HEK293 (cell line): ENCODE data around the gene USP9Y.

ENCODE experiments used
- CTCF ChIA-PET: fragments of 350-600 bp; formaldehyde crosslinking; extraction: SDS; loops from one replicate; lab custom pipeline; 2021; ENCODE audit warnings: antibody characterized with exemption; lab: Yijun Ruan, JAX
- POLR2A ChIA-PET: fragments of 300-600 bp; formaldehyde crosslinking; extraction: SDS; loops from one replicate; lab custom pipeline; 2020; ENCODE audit warnings: antibody characterized with exemption, inconsistent platforms; lab: Yijun Ruan, JAX
- H3K27ac ChIP-seq: fragments of 200-500 bp; sonication (Bioruptor generic); 2 replicates; pipeline ENCODE4 v1.5.1; 2014; ENCODE audit warnings: low read depth, low read length, control low read depth, inconsistent platforms; ENCODE audit errors: extremely low read depth
- H3K36me3 ChIP-seq, 2 experiments: fragments of 200-500 bp in 1 of 2; sonication (Bioruptor generic) in 1 of 2; 1 replicate in 1 of 2; 2 replicates in 1 of 2; pipeline ENCODE4 v1.5.1; 2014 to 2017; ENCODE audit warnings: inconsistent platforms in 2 of 2, low read length in 2 of 2; ENCODE audit not compliant: control insufficient read depth in 2 of 2, insufficient read depth in 1 of 2
- H3K4me1 ChIP-seq: fragments of 200-500 bp; sonication (Bioruptor generic); 2 replicates; pipeline ENCODE4 v1.5.1; 2014; ENCODE audit warnings: mild to moderate bottlenecking, low read length, inconsistent platforms; ENCODE audit not compliant: control insufficient read depth, insufficient read depth
- H3K4me3 ChIP-seq: 2 replicates; pipeline ENCODE4 v1.5.1; 2011; ENCODE audit warnings: low read depth, mild to moderate bottlenecking, control low read depth, low read length, moderate library complexity
- H3K9me3 ChIP-seq: fragments of 200-500 bp; sonication (Bioruptor generic); 2 replicates; pipeline ENCODE4 v1.5.1; 2014; ENCODE audit warnings: low read depth, low read length, inconsistent platforms; ENCODE audit not compliant: control insufficient read depth, insufficient read depth
- HOXC10 ChIP-seq: sonication (generic); formaldehyde crosslinking; IDR thresholded peaks from 2 replicates; pipeline ENCODE4 v1.8.1; 2023; ENCODE audit warnings: mild to moderate bottlenecking, missing genetic modification reagents
- KLF8 ChIP-seq: fragments of 450-650 bp; formaldehyde crosslinking; IDR thresholded peaks from 2 replicates; pipeline ENCODE4 v1.5.1; 2016; ENCODE audit warnings: missing biosample characterization, missing genetic modification characterization
- MZF1 ChIP-seq: fragments of 450-650 bp; formaldehyde crosslinking; IDR thresholded peaks from 2 replicates; pipeline ENCODE4 v1.5.1; 2017; ENCODE audit warnings: missing biosample characterization, missing genetic modification characterization, borderline replicate concordance
- REPIN1 ChIP-seq: fragments of 450-650 bp; formaldehyde crosslinking; IDR thresholded peaks from 2 replicates; pipeline ENCODE4 v1.5.1; 2017; ENCODE audit warnings: missing biosample characterization, missing genetic modification characterization, low read depth
- SP7 ChIP-seq: fragments of 450-650 bp; formaldehyde crosslinking; IDR thresholded peaks from 2 replicates; pipeline ENCODE4 v1.5.1; 2016; ENCODE audit warnings: missing biosample characterization, missing genetic modification characterization
- ZBTB1 ChIP-seq: fragments of 450-650 bp; formaldehyde crosslinking; IDR thresholded peaks from 2 replicates; pipeline ENCODE4 v1.5.1; 2016; ENCODE audit warnings: missing biosample characterization, missing genetic modification characterization
- ZBTB11 ChIP-seq: fragments of 450-650 bp; formaldehyde crosslinking; conservative IDR thresholded peaks from 2 replicates; pipeline ENCODE4 v1.5.1; 2016; ENCODE audit warnings: low read depth, missing biosample characterization, missing genetic modification characterization
- ZNF10 ChIP-seq: fragments of 450-650 bp; formaldehyde crosslinking; IDR thresholded peaks from 2 replicates; pipeline ENCODE4 v1.5.1; 2017; ENCODE audit warnings: missing biosample characterization, missing genetic modification characterization
- ZNF132 ChIP-seq: fragments of 450-650 bp; formaldehyde crosslinking; IDR thresholded peaks from 2 replicates; pipeline ENCODE4 v1.5.1; 2017; ENCODE audit warnings: missing biosample characterization, missing genetic modification characterization, borderline replicate concordance
- ZNF138 ChIP-seq: fragments of 450-650 bp; formaldehyde crosslinking; IDR thresholded peaks from 2 replicates; pipeline ENCODE4 v1.5.1; 2016; ENCODE audit warnings: missing biosample characterization, missing genetic modification characterization, borderline replicate concordance
- ZNF169 ChIP-seq: fragments of 450-650 bp; formaldehyde crosslinking; IDR thresholded peaks from 2 replicates; pipeline ENCODE4 v1.5.1; 2016; ENCODE audit warnings: missing biosample characterization, missing genetic modification characterization
- ZNF366 ChIP-seq: fragments of 450-650 bp; formaldehyde crosslinking; conservative IDR thresholded peaks from 2 replicates; pipeline ENCODE4 v1.5.1; 2016; ENCODE audit warnings: missing biosample characterization, missing genetic modification characterization
- ZNF416 ChIP-seq: fragments of 450-650 bp; formaldehyde crosslinking; IDR thresholded peaks from 2 replicates; pipeline ENCODE4 v1.5.1; 2016; ENCODE audit warnings: missing biosample characterization, missing genetic modification characterization
- ZNF501 ChIP-seq: fragments of 450-650 bp; formaldehyde crosslinking; IDR thresholded peaks from 2 replicates; pipeline ENCODE4 v1.5.1; 2016; ENCODE audit warnings: missing biosample characterization, missing genetic modification characterization
- ZNF837 ChIP-seq: fragments of 450-650 bp; formaldehyde crosslinking; IDR thresholded peaks from 2 replicates; pipeline ENCODE4 v1.5.1; 2016; ENCODE audit warnings: missing biosample characterization, missing genetic modification characterization
- ZSCAN4 ChIP-seq: fragments of 450-650 bp; formaldehyde crosslinking; IDR thresholded peaks from 2 replicates; pipeline ENCODE4 v1.5.1; 2017; ENCODE audit warnings: missing biosample characterization, missing genetic modification characterization
- TF ChIP-seq, protein P1 (sequence below): fragments of 450-650 bp; formaldehyde crosslinking; IDR thresholded peaks from 2 replicates; pipeline ENCODE4 v1.5.1; 2016; ENCODE audit warnings: missing biosample characterization, missing genetic modification characterization
- TF ChIP-seq, protein P2 (sequence below): fragments of 450-650 bp; formaldehyde crosslinking; IDR thresholded peaks from 2 replicates; pipeline ENCODE4 v1.5.1; 2016; ENCODE audit warnings: missing biosample characterization, missing genetic modification characterization
- TF ChIP-seq, protein P3 (sequence below): fragments of 450-650 bp; formaldehyde crosslinking; IDR thresholded peaks from 2 replicates; pipeline ENCODE4 v1.5.1; 2016; ENCODE audit warnings: missing biosample characterization, missing genetic modification characterization, low read depth

Gene USP9Y

DNA sequence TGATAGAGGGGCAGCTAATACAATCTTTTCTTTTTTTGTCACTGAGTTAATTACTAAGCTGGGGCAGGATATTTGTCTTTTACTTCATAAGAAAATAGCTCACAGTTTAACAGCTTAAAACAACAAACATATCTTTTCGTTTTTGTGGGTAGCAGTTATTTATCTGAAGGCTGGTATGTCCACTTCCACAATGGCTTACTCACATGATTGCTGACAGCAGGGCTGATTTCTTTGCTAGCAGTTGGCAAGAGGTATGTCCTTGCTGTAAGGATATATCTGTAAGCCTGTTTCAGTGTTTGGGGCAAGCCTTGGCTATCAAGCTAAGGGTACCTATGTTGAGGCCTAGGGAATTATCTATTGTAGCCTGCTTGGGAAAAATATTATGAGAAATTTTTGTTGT, 1.1 kb downstream of the USP9Y start (continued):
- TF ChIP-seq, protein P1, sequence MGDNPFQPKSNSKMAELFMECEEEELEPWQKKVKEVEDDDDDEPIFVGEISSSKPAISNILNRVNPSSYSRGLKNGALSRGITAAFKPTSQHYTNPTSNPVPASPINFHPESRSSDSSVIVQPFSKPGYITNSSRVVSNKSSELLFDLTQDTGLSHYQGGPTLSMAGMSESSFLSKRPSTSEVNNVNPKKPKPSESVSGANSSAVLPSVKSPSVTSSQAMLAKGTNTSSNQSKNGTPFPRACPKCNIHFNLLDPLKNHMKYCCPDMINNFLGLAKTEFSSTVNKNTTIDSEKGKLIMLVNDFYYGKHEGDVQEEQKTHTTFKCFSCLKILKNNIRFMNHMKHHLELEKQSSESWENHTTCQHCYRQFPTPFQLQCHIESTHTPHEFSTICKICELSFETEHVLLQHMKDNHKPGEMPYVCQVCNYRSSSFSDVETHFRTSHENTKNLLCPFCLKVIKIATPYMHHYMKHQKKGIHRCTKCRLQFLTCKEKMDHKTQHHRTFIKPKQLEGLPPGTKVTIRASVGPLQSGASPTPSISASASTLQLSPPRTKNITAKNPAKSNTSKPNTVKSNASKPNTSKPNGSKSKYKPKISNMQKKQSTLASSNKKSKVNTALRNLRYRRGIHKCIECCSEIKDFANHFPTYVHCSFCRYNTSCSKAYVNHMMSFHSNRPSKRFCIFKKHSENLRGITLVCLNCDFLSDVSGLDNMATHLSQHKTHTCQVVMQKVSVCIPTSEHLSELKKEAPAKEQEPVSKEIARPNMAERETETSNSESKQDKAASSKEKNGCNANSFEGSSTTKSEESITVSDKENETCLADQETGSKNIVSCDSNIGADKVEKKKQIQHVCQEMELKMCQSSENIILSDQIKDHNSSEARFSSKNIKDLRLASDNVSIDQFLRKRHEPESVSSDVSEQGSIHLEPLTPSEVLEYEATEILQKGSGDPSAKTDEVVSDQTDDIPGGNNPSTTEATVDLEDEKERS (tag by site-specific recombination), result no peak
- TF ChIP-seq ZNF837, result no peak
- TF ChIP-seq SP7 (tag by site-specific recombination), result no peak
- no peak for TF ChIP-seq ZNF132 (tag by site-specific recombination)
- TF ChIP-seq ZBTB11 (tag by site-specific recombination), result no peak
- TF ChIP-seq, protein P2, sequence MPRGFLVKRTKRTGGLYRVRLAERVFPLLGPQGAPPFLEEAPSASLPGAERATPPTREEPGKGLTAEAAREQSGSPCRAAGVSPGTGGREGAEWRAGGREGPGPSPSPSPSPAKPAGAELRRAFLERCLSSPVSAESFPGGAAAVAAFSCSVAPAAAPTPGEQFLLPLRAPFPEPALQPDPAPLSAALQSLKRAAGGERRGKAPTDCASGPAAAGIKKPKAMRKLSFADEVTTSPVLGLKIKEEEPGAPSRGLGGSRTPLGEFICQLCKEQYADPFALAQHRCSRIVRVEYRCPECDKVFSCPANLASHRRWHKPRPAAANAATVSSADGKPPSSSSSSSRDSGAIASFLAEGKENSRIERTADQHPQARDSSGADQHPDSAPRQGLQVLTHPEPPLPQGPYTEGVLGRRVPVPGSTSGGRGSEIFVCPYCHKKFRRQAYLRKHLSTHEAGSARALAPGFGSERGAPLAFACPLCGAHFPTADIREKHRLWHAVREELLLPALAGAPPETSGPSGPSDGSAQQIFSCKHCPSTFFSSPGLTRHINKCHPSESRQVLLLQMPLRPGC (tag by site-specific recombination), result no peak
- TF ChIP-seq, all 188 proteins: peak for 0

DNA sequence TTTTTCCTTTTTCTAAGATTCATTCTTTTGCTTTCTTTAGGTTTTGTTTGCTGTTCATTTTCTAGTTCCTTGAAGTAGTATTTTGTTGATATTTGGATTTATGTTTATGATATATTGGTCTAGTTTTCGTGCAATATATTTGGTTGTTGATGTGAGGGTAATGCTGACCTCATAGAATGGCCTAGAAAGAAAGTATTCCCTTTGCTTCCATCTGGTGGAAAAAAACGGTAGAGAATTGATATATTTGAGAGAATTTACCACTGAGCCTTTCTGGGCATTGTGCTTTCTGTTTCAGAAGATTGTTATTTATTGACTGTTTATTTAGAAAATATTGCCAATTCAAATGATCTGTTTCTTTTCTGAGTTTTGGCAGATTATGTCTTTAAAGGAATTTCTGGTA, 9.4 kb downstream of the USP9Y start:
- CTCF ChIA-PET, result no interaction called here
- no peak overlapping the region for H3K4me3 ChIP-seq
- H3K36me3 ChIP-seq, result no peaks in the 10 kb centered on the region
- POLR2A ChIA-PET, result no interaction called here
- TF ChIP-seq ZSCAN4 (tag by site-specific recombination) (no peak), ZNF138 (tag by site-specific recombination) (no peak), ZNF366 (tag by site-specific recombination) (no peak)
- H3K9me3 ChIP-seq, result no peaks in the 10 kb centered on the region
- H3K4me1 ChIP-seq, result no peaks in the 10 kb centered on the region
- H3K27ac ChIP-seq, result no peak overlapping the region

GRCh38 chrY:12715376-12715775, 14.3 kb downstream of the USP9Y start:
- Histone ChIP-seq H3K27ac (no peak overlapping the region), H3K9me3 (no peaks in the 10 kb centered on the region), H3K4me3 (no peak overlapping the region), H3K36me3 (no peaks in the 10 kb centered on the region), H3K4me1 (no peaks in the 10 kb centered on the region)
- TF ChIP-seq REPIN1 (tag by site-specific recombination), result no peak
- no peak for TF ChIP-seq ZNF501 (tag by site-specific recombination)
- TF ChIP-seq ZNF416 (tag by site-specific recombination), result no peak
- TF ChIP-seq ZNF169 (tag by site-specific recombination), result no peak
- TF ChIP-seq HOXC10 (CRISPR knock-in tag), result no peak
- no peak for TF ChIP-seq ZNF10 (tag by site-specific recombination)
- no peak for TF ChIP-seq ZBTB1 (tag by site-specific recombination)
- no peak for TF ChIP-seq MZF1 (tag by site-specific recombination)
- TF ChIP-seq, protein P3, sequence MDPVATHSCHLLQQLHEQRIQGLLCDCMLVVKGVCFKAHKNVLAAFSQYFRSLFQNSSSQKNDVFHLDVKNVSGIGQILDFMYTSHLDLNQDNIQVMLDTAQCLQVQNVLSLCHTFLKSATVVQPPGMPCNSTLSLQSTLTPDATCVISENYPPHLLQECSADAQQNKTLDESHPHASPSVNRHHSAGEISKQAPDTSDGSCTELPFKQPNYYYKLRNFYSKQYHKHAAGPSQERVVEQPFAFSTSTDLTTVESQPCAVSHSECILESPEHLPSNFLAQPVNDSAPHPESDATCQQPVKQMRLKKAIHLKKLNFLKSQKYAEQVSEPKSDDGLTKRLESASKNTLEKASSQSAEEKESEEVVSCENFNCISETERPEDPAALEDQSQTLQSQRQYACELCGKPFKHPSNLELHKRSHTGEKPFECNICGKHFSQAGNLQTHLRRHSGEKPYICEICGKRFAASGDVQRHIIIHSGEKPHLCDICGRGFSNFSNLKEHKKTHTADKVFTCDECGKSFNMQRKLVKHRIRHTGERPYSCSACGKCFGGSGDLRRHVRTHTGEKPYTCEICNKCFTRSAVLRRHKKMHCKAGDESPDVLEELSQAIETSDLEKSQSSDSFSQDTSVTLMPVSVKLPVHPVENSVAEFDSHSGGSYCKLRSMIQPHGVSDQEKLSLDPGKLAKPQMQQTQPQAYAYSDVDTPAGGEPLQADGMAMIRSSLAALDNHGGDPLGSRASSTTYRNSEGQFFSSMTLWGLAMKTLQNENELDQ (tag by site-specific recombination), result no peak
- TF ChIP-seq KLF8, result no peak
- POLR2A ChIA-PET, result no interaction called here
- CTCF ChIA-PET, result no interaction called here
